SU-DHL-6 (cell line): ENCODE measurements around the gene CLCN6.

Experiments
- H2AFZ ChIP-seq: fragments of 200-600 bp; sonication (generic); 2 replicates; pipeline ENCODE4 v1.6.1; 2014; ENCODE audit warnings: low read depth, mild to moderate bottlenecking, moderate library complexity, mixed read lengths, antibody characterized with exemption, low read length; ENCODE audit not compliant: severe bottlenecking
- H3F3A ChIP-seq: fragments of 200-600 bp; shearing (Covaris generic); 2 replicates; pipeline ENCODE4 v1.6.0; 2016; ENCODE audit warnings: antibody characterized with exemption, mild to moderate bottlenecking; ENCODE audit not compliant: insufficient read depth
- H3K27ac ChIP-seq: fragments of 200-600 bp; sonication (generic); 2 replicates; pipeline ENCODE4 v1.5.1; 2016; ENCODE audit warnings: low read depth, mild to moderate bottlenecking, low read length, moderate library complexity, mixed read lengths
- H3K27me3 ChIP-seq: fragments of 200-600 bp; sonication (generic), shearing (Covaris generic); 2 replicates; pipeline ENCODE4 v1.6.0; 2014; ENCODE audit warnings: mild to moderate bottlenecking, low read length
- H3K36me3 ChIP-seq: fragments of 200-600 bp; sonication (generic); 2 replicates; pipeline ENCODE4 v1.6.1; 2014; ENCODE audit warnings: mild to moderate bottlenecking, low read length, mixed read lengths
- H3K4me2 ChIP-seq: fragments of 300-600, 200-600 bp; shearing (Covaris generic), sonication (generic); 2 replicates; pipeline ENCODE4 v1.6.0; 2014; ENCODE audit warnings: low read length, low read depth, mild to moderate bottlenecking; ENCODE audit not compliant: poor library complexity, severe bottlenecking
- H3K4me3 ChIP-seq: fragments of 200-600 bp; sonication (generic); 2 replicates; pipeline ENCODE4 v1.5.1; 2014; ENCODE audit warnings: antibody characterized with exemption, low read length, mild to moderate bottlenecking, mixed read lengths; ENCODE audit not compliant: insufficient read depth, poor library complexity, severe bottlenecking
- H3K79me2 ChIP-seq: fragments of 200-600 bp; sonication (generic); 2 replicates; pipeline ENCODE4 v1.6.1; 2014; ENCODE audit warnings: mild to moderate bottlenecking, low read length, moderate library complexity; ENCODE audit not compliant: insufficient read depth
- H3K9ac ChIP-seq: fragments of 200-600 bp; sonication (generic); 2 replicates; pipeline ENCODE4 v1.7.0; 2014; ENCODE audit warnings: mild to moderate bottlenecking, low read length
- H3K9me2 ChIP-seq: fragments of 200-600 bp; sonication (generic); replicated peaks from 2 replicates; pipeline ENCODE4 v1.6.1; 2014; ENCODE audit warnings: low read length; ENCODE audit not compliant: insufficient read depth
- H3K9me3 ChIP-seq: fragments of 200-600 bp; sonication (generic); 2 replicates; pipeline ENCODE4 v1.6.1; 2014; ENCODE audit warnings: low read length, mixed read lengths; ENCODE audit not compliant: insufficient read depth
- H4K20me1 ChIP-seq: fragments of 200-600 bp; sonication (generic); 2 replicates; pipeline ENCODE4 v1.6.1; 2014; ENCODE audit warnings: low read depth, mild to moderate bottlenecking, antibody characterized with exemption, low read length, moderate library complexity, mixed read lengths
- CTCF ChIP-seq: fragments of 200-600 bp; sonication (generic); IDR thresholded peaks from one replicate; pipeline ENCODE4 v1.5.1; 2017; ENCODE audit warnings: antibody characterized with exemption, mild to moderate bottlenecking, low read length, moderate library complexity; ENCODE audit not compliant: insufficient read depth, poor library complexity, severe bottlenecking
- EZH2phosphoT487 ChIP-seq: fragments of 200-600 bp; sonication (generic), shearing (Covaris generic); conservative IDR thresholded peaks from 2 replicates; pipeline ENCODE4 v1.6.1; 2018; ENCODE audit warnings: mild to moderate bottlenecking, antibody characterized with exemption, low read length, moderate library complexity, mixed read lengths

Gene CLCN6

DNA sequence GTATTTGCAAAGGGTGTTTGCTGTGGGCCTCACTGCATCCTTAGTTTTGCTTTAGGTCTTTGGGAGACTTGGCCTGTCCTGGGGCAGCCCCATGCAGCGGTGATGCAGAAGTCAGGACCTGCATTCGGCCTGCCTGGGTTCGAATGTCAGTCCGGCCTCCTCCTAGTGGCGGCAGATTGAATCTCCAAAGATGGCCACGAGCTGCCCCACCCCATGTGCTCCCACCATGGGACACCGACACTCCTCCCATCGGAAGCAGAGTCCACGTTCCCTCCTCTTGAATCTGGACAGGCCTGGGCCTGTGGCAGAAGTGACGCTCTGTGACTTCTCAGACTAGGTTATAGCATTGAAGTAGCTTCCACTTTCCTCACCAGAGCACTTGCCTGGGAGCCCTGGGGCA, 69.1 kb downstream of the CLCN6 start:
- Histone ChIP-seq H3F3A (no peaks in the 10 kb centered on the region), H3K27me3 (no peaks in the 10 kb centered on the region), H3K9me3 (no peaks in the 10 kb centered on the region), H3K36me3 (no peaks in the 10 kb centered on the region), H3K9me2 (no peaks in the 10 kb centered on the region), H3K27ac (no peak overlapping the region), H2AFZ (no peak overlapping the region), H4K20me1 (no peaks in the 10 kb centered on the region), H3K4me2 (no peak overlapping the region), H3K9ac (no peak overlapping the region), H3K79me2 (no peaks in the 10 kb centered on the region), H3K4me3 (no peak overlapping the region)
- TF ChIP-seq CTCF (no peak), EZH2phosphoT487 (no peak)

GRCh38 chr1:11877074-11877473, 71.1 kb downstream of the CLCN6 start:
- TF ChIP-seq EZH2phosphoT487 (no peak), CTCF (no peak)
- no peaks in the 10 kb centered on the region for H3K36me3 ChIP-seq
- no peak overlapping the region for H3K27ac ChIP-seq
- no peaks in the 10 kb centered on the region for H3K9me2 ChIP-seq
- no peak overlapping the region for H3K4me3 ChIP-seq
- no peaks in the 10 kb centered on the region for H3K9me3 ChIP-seq
- no peak overlapping the region for H3K9ac ChIP-seq
- no peak overlapping the region for H2AFZ ChIP-seq
- H3K79me2 ChIP-seq: no peaks in the 10 kb centered on the region
- H3K27me3 ChIP-seq: no peaks in the 10 kb centered on the region
- H3K4me2 ChIP-seq: no peak overlapping the region
- H4K20me1 ChIP-seq: no peaks in the 10 kb centered on the region
- H3F3A ChIP-seq: no peaks in the 10 kb centered on the region

GRCh38 chr1:11878081-11878890, 72.3 kb downstream of the CLCN6 start:
- TF ChIP-seq EZH2phosphoT487 (no peak), CTCF (no peak)
- Histone ChIP-seq H3F3A (no peaks in the 10 kb centered on the region), H3K9me3 (no peaks in the 10 kb centered on the region), H3K9ac (no peak overlapping the region), H3K79me2 (no peaks in the 10 kb centered on the region), H3K9me2 (no peaks in the 10 kb centered on the region), H3K4me2 (no peak overlapping the region), H4K20me1 (no peaks in the 10 kb centered on the region), H3K36me3 (no peaks in the 10 kb centered on the region), H2AFZ (no peak overlapping the region), H3K27ac (no peak overlapping the region), H3K4me3 (no peak overlapping the region), H3K27me3 (no peaks in the 10 kb centered on the region)
